GOT3 (cell line): ENCODE measurements around the gene PLEKHB2.
A peak's percentile ranks its signal among the peaks of the same experiment; 100 is the strongest.
"Not testable (repeated sequence)": the region's sequence is repeated elsewhere in the genome, so short reads cannot be mapped to it uniquely, and the experiment has no call there.

Experiments used
- DNase-seq: peaks from one replicate; lab custom pipeline; 2025; ENCODE audit warnings: mixed read lengths; lab: John Stamatoyannopoulos, UW

The PLEKHB2 gene

GRCh38 chr2:131093696-131094462 lies 11.3 kb upstream of the PLEKHB2 start:
- DNase-seq: peak; percentile 47

- no peak for DNase-seq
Observed at GRCh38 chr2:131094463-131095281, 10.5 kb upstream of the PLEKHB2 start.

- DNase-seq: no peak
Observed at GRCh38 chr2:131103165-131103564, 2.0 kb upstream of the PLEKHB2 start.

GRCh38 chr2:131104487-131105155 lies 515 bp upstream of the PLEKHB2 start:
- DNase-seq: peak; percentile 60

GRCh38 chr2:131105950-131106801 lies 1.0 kb downstream of the PLEKHB2 start:
- peak; percentile 13 for DNase-seq

GRCh38 chr2:131112529-131112928 lies 7.4 kb downstream of the PLEKHB2 start:
- no peak for DNase-seq

GRCh38 chr2:131113566-131114227 lies 8.6 kb downstream of the PLEKHB2 start:
- DNase-seq: no peak

GRCh38 chr2:131114950-131115349 lies 9.8 kb downstream of the PLEKHB2 start:
- not testable (repeated sequence) for DNase-seq

- DNase-seq: no peak
Observed at GRCh38 chr2:131115752-131116151, 10.6 kb downstream of the PLEKHB2 start.

GRCh38 chr2:131120815-131121317 lies 15.7 kb downstream of the PLEKHB2 start:
- no peak for DNase-seq

GRCh38 chr2:131121464-131121863 lies 16.3 kb downstream of the PLEKHB2 start:
- no peak for DNase-seq

GRCh38 chr2:131122496-131122895 lies 17.4 kb downstream of the PLEKHB2 start:
- no peak for DNase-seq

GRCh38 chr2:131123192-131123591 lies 18.1 kb downstream of the PLEKHB2 start:
- DNase-seq: no peak

- DNase-seq: no peak
Observed at GRCh38 chr2:131125195-131125757, 20.1 kb downstream of the PLEKHB2 start.

- no peak for DNase-seq
Observed at GRCh38 chr2:131126436-131126835, 21.3 kb downstream of the PLEKHB2 start.

GRCh38 chr2:131127076-131127475 lies 21.9 kb downstream of the PLEKHB2 start:
- DNase-seq: no peak

- no peak for DNase-seq
Observed at GRCh38 chr2:131127981-131128380, 22.8 kb downstream of the PLEKHB2 start.

- DNase-seq: no peak
Observed at GRCh38 chr2:131130298-131130596, 25.1 kb downstream of the PLEKHB2 start.

- DNase-seq: no peak
Observed at GRCh38 chr2:131132729-131133128, 27.6 kb downstream of the PLEKHB2 start.

GRCh38 chr2:131140581-131140980 lies 35.4 kb downstream of the PLEKHB2 start:
- no peak for DNase-seq

GRCh38 chr2:131142849-131143248 lies 37.7 kb downstream of the PLEKHB2 start:
- DNase-seq: no peak
